HepG2 (cell line): Measurements from ENCODE around the gene TMEM129. TPM values are rescaled to one million over a fixed set of nuclear protein-coding genes. Genes with fewer than 3 reads are reported as not detected.

Experiments
- ASH2L ChIP-seq: fragments of 300-600, 200-600 bp; sonication (generic); IDR thresholded peaks from 2 replicates; pipeline ENCODE4 v1.7.0; 2017; ENCODE audit warnings: low read depth, mild to moderate bottlenecking, moderate library complexity, mixed read lengths, low read length; ENCODE audit not compliant: insufficient read length
- ATF6 ChIP-seq: sonication (generic); formaldehyde crosslinking; conservative IDR thresholded peaks from 2 replicates; pipeline ENCODE4 v1.4.0; 2020; ENCODE audit warnings: missing genetic modification reagents
- ATF7 ChIP-seq, 2 experiments: fragments of 450-650 bp in 1 of 2; sonication (generic) in 1 of 2; formaldehyde crosslinking in 1 of 2; IDR thresholded peaks; 2 replicates each; pipeline versions ENCODE4 v1.4.0 to v1.6.1; 2016 to 2020; ENCODE audit warnings: antibody characterized with exemption in 1 of 2, mild to moderate bottlenecking in 1 of 2, missing genetic modification reagents in 1 of 2
- CBX1 ChIP-seq: IDR thresholded peaks from one replicate; pipeline ENCODE4 v1.6.1; 2016; ENCODE audit warnings: antibody characterized with exemption, low read depth
- CBX5 ChIP-seq: sonication (generic); formaldehyde crosslinking; IDR thresholded peaks from 2 replicates; pipeline ENCODE4 v1.4.0; 2020; ENCODE audit warnings: missing genetic modification reagents, borderline replicate concordance
- KLF13 ChIP-seq: sonication (generic); formaldehyde crosslinking; IDR thresholded peaks from 2 replicates; pipeline ENCODE4 v1.4.0; 2020; ENCODE audit warnings: mild to moderate bottlenecking, missing genetic modification reagents
- PAF1 ChIP-seq: IDR thresholded peaks from 2 replicates; pipeline ENCODE4 v1.6.1; 2016; ENCODE audit warnings: missing genetic modification reagents, missing compliant biosample characterization
- PHF20 ChIP-seq: sonication (generic); formaldehyde crosslinking; IDR thresholded peaks from 2 replicates; pipeline ENCODE4 v1.5.0; 2020; ENCODE audit warnings: mild to moderate bottlenecking, missing genetic modification reagents
- PLSCR1 ChIP-seq: sonication (generic); formaldehyde crosslinking; IDR thresholded peaks from 2 replicates; pipeline ENCODE4 v1.5.0; 2020; ENCODE audit warnings: missing genetic modification reagents, mild to moderate bottlenecking, borderline replicate concordance
- RARA ChIP-seq: IDR thresholded peaks from 2 replicates; pipeline ENCODE4 v1.6.1; 2016; ENCODE audit warnings: missing genetic modification reagents, missing compliant biosample characterization
- SNAPC4 ChIP-seq: sonication (generic); formaldehyde crosslinking; IDR thresholded peaks from 2 replicates; pipeline ENCODE4 v1.4.0; 2020; ENCODE audit warnings: mild to moderate bottlenecking, missing genetic modification reagents
- ZBTB42 ChIP-seq: sonication (generic); formaldehyde crosslinking; IDR thresholded peaks from 2 replicates; pipeline ENCODE4 v1.5.0; 2020; ENCODE audit warnings: mild to moderate bottlenecking, missing genetic modification reagents
- ZIK1 ChIP-seq: sonication (generic); formaldehyde crosslinking; IDR thresholded peaks from 2 replicates; pipeline ENCODE4 v1.5.0; 2020; ENCODE audit warnings: mild to moderate bottlenecking, low read depth, missing genetic modification reagents, borderline replicate concordance
- ZMYM2 ChIP-seq: sonication (generic); formaldehyde crosslinking; IDR thresholded peaks from 2 replicates; pipeline ENCODE4 v1.8.0; 2022; ENCODE audit warnings: mild to moderate bottlenecking, missing genetic modification reagents
- ZNF383 ChIP-seq: sonication (generic); formaldehyde crosslinking; IDR thresholded peaks from 2 replicates; pipeline ENCODE4 v1.4.0; 2020; ENCODE audit warnings: missing genetic modification reagents, mild to moderate bottlenecking, borderline replicate concordance
- ZNF572 ChIP-seq: sonication (generic); formaldehyde crosslinking; IDR thresholded peaks from 2 replicates; pipeline ENCODE4 v1.5.1; 2020; ENCODE audit warnings: mild to moderate bottlenecking, missing genetic modification reagents
- ZNF660 ChIP-seq: sonication (generic); formaldehyde crosslinking; IDR thresholded peaks from 2 replicates; pipeline ENCODE4 v1.5.1; 2020; ENCODE audit warnings: mild to moderate bottlenecking, low read depth, missing genetic modification reagents, borderline replicate concordance
- ZNF777 ChIP-seq: sonication (generic); formaldehyde crosslinking; IDR thresholded peaks from 2 replicates; pipeline ENCODE4 v1.4.0; 2020; ENCODE audit warnings: missing genetic modification reagents
- ZNF891 ChIP-seq: sonication (generic); formaldehyde crosslinking; IDR thresholded peaks from 2 replicates; pipeline ENCODE4 v1.5.0; 2020; ENCODE audit warnings: mild to moderate bottlenecking, missing genetic modification reagents
- polyA plus RNA-seq, 8 experiments: library from polyadenylated mRNA; depleted of rRNA in 3 of 8; stranded (reverse) in 7 of 8; unstranded in 1 of 8; fragments of >200 nt; fragmentation: Illumina TruSeq in 4 of 8; extraction: Trizol in 4 of 8; gene quantifications; 2 replicates each; pipeline versions ENCODE4 v1.2.1 to v1.2.3, GENCODE V29; 2011 to 2016; ENCODE audit warnings: low read depth in 4 of 8, missing spikeins in 1 of 8, mixed read lengths in 1 of 8; ENCODE audit not compliant: insufficient read depth in 1 of 8
- total RNA-seq, 5 experiments: library from RNA; depleted of rRNA; stranded (reverse); fragments of >200 nt; fragmentation: Illumina TruSeq; extraction: Trizol; gene quantifications; 2 replicates each; pipeline ENCODE4 v1.2.3, GENCODE V29; 2016; ENCODE audit warnings: low read depth in 1 of 5
- TF ChIP-seq, protein P1 (sequence below): sonication (generic); formaldehyde crosslinking; IDR thresholded peaks from 2 replicates; pipeline ENCODE4 v1.5.0; 2020; ENCODE audit warnings: missing genetic modification reagents, mild to moderate bottlenecking, borderline replicate concordance
- TF ChIP-seq, protein P2 (sequence below): sonication (generic); formaldehyde crosslinking; IDR thresholded peaks from 2 replicates; pipeline ENCODE4 v1.8.0; 2022; ENCODE audit warnings: mild to moderate bottlenecking, missing genetic modification reagents, moderate library complexity

The TMEM129 gene
- total and polyA plus RNA-seq, 2 of the 13 experiments (the other 11 are each of a cell fraction or from before 2014, with no cell fraction given): 19.0 to 25.8 TPM

DNA sequence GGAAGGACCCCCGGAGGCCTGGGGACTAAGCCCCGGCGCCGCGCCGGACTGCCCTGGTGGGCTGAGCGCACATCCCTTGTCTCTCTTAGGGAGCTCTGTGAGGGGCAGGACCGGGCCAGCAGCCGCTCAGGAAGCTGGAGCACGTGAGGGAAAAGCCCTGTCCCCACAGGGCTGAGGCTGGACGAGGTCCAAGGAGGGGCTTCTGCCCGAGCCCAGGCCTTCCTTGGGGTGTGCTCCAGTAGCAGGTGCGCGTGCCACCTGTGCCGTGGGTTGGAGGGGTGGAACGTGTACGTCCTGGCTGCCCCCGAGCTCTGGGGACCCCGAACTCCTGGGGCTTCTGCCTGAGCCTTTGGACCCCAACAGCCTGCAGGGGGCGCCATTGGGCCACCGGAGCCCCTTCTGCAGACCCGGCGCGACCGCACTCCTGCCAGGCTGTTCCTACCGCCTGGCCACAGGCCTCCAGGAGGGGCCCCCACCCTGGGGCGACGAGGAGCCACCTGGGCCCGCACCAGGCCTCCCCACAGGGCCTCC, 27.4 kb upstream of the TMEM129 start (continued):
- TF ChIP-seq SNAPC4 (CRISPR knock-in tag) (no peak), ATF7 (IDR thresholded peaks at IDR 0.05) (no peak), ATF7 (CRISPR knock-in tag; IDR thresholded peaks at IDR 0.05) (no peak), KLF13 (no peak), ASH2L (no peak), ZNF572 (CRISPR knock-in tag) (0 out of 2 replicates have a peak, but pooled peaks have one; percentile 8), PLSCR1 (no peak), CBX1 (no peak), CBX5 (CRISPR knock-in tag) (no peak), ATF6 (CRISPR knock-in tag) (no peak), PHF20 (no peak), ZNF383 (CRISPR knock-in tag) (no peak), ZIK1 (CRISPR knock-in tag) (no peak), ZNF891 (no peak), PAF1 (CRISPR knock-in tag) (no peak), ZNF660 (CRISPR knock-in tag) (no peak), ZMYM2 (CRISPR knock-in tag) (no peak), ZNF777 (CRISPR knock-in tag) (no peak), RARA (no peak), ZBTB42 (CRISPR knock-in tag) (no peak)
- TF ChIP-seq, protein P1, sequence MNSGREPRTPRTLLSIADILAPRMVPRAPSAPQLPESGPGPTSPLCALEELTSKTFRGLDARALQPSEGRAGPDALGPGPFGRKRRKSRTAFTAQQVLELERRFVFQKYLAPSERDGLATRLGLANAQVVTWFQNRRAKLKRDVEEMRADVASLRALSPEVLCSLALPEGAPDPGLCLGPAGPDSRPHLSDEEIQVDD (CRISPR knock-in tag): no peak
- TF ChIP-seq, protein P2, sequence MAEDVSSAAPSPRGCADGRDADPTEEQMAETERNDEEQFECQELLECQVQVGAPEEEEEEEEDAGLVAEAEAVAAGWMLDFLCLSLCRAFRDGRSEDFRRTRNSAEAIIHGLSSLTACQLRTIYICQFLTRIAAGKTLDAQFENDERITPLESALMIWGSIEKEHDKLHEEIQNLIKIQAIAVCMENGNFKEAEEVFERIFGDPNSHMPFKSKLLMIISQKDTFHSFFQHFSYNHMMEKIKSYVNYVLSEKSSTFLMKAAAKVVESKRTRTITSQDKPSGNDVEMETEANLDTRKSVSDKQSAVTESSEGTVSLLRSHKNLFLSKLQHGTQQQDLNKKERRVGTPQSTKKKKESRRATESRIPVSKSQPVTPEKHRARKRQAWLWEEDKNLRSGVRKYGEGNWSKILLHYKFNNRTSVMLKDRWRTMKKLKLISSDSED (CRISPR knock-in tag): no peak
